NK-92 (cell line): ENCODE results near the gene CRYAA.

Experiments
- DNase-seq: peaks from one replicate; lab custom pipeline; 2025; ENCODE audit not compliant: unreplicated experiment; lab: John Stamatoyannopoulos, UW

The CRYAA gene

GRCh38 chr21:43201491-43201890 lies 32.7 kb downstream of the CRYAA start:
- no peak for DNase-seq

- no peak for DNase-seq
These were observed 34.8 kb downstream of the CRYAA start for GRCh38 chr21:43203591-43203990.

GRCh38 chr21:43204638-43205037 lies 35.8 kb downstream of the CRYAA start:
- no peak for DNase-seq

- DNase-seq = no peak
These were observed 37.6 kb downstream of the CRYAA start for GRCh38 chr21:43206231-43207042.

DNA sequence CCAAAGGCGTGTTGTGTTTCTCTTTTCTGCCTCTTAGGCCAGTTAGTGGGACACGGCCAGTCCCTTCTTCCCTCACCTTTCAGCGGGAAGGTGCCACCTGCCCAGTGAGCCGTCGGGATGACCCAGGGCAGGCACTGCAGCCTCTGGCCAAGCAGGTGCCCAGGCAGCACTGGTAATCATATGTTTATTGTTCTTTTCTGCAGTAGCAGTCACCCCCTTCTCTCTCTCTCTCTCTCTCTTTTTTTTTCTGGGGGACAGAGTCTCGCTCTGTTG lies 38.2 kb downstream of the CRYAA start:
- DNase-seq = no peak

DNA sequence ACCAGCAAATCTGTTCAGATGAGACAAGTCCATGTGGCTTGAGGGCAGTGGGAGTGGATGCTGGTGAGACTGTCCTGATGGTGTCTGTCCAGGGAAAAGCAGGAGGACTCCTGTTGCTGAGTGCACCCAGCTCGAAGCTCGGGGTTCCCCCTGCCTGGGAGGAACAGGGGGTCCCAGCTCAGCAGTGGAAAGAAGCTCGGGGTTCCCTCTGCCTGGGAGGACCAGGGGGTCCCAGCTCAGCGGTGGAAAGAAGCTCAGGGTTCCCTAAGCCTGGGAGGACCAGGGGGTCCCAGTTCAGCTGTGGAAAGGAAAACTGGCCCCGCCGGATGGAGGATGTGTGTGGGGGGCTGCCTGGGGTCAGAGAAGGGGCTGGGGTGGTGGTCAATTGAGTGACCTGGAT lies 39.1 kb downstream of the CRYAA start:
- no peak for DNase-seq

DNA sequence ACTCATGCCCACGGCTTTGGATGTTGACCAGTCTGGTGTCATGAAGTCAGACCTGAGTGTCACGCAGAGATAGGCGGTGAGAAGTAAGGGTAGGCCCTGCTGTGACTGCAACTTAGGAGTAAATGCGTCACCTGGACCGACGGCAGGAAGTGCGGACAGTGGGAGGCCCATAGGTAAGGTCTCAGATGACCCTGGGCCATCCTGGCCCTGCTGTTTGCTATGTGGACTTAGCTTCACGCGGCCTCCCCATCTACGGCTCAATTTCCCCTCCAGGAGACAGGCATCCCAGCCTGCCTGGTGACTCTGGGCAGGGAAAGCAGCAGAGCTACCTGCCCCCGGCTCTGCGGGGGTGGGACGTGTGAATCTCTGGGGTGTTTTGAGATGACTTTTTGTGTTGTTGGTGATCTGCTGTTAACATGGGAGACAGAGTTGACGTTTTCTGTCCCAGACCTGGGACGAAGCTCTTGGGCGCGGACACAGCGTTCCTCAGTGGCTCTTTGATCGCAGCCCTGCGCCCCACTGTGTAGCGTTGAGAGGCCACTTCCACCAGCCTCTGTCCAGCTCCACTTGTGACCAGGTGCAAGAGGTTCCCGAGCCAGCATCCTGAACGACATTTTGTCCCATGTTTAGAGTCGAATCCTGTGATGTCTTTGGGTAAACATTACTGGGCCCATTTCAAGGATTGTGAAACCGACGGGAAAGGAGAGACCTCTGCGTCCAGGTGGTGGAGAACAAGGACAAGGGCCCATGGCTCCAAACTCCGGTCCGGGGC lies 39.9 kb downstream of the CRYAA start:
- no peak for DNase-seq

DNA sequence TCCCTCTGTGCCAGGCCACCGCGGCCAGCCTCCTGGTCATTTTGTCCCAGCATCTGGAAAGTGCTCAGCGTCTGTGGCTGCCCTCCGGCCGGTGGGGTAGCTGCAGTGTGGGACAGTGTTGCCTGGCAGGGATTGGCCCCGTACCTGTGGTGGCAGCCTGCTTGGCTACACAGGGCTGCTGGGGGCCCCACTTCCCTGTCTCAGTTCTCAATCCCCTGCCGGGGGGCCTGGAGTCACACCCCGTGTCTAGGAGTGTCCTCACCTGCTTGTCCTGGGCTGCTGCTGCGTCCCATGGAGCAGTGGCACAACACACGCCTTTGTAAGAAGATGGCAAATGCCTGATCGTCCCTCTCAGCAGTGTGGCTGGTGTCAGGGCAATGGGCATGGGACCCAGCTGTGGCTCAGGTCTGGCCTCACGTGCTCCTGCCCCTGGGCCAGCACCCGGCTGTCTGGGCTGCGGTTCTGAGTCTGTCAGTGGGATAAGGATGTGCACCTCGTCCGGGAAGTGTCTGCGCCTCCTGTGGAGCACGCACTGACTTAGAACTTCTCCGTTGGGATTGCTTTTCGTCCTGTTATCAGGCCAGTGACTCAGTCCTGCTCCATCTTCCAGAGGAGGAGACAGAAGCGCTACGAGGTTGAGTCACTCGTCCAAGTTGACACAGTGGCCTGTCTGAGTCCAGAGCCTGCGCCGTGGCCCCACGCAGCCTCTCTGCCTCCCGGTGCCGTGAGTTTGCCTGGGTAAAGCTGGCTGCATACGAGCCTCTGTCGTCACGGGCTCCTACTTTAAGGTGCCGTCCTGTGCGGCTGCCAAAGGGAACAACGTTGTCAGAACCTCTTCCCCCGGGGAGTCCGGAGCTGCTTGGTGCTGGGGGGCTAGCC lies 41.0 kb downstream of the CRYAA start:
- DNase-seq = no peak

GRCh38 chr21:43210454-43211071 lies 41.8 kb downstream of the CRYAA start:
- DNase-seq = no peak

GRCh38 chr21:43211072-43211759 lies 42.4 kb downstream of the CRYAA start:
- no peak for DNase-seq

DNA sequence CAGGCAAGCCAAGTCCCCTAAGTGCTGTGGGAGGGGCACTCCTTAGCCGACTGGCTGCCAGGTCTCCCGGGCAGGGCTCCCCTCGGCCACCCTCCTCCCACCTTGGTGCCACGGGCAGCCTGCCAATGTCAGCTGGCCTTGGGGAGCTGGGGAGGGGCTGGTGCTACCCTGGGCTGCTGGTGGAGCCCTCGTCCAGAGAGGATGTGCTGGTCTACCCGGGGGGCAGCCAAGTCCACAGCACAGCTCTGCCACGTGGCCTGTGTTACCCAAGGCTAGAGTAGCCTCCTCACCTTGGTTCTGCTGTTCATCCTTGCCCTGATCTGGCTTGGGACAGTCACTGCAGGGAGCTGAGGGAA lies 42.9 kb downstream of the CRYAA start:
- DNase-seq = no peak
